Caki2 (cell line): Measurements from ENCODE around the gene HSPBAP1. TPM values are rescaled to one million over a fixed set of nuclear protein-coding genes. Genes with fewer than 3 reads are reported as not detected.

Experiments used
- DNase-seq: peaks from one replicate; pipeline ENCODE4 v3.0.0-alpha.2; 2015; ENCODE audit warnings: low read depth
- in situ Hi-C: cut with HindIII; loops from 2 replicates; pipeline ENCODE4 v1.10.0; 2016; ENCODE audit warnings: low sequenced_read_pairs, low pct_unique_long_range_greater_than_20kb, mixed read lengths
- total RNA-seq: library from RNA; depleted of rRNA; stranded (reverse); fragments of >200 nt; shearing (Covaris generic); gene quantifications from 2 replicates; pipeline ENCODE4 v1.2.3, GENCODE V29; 2014; ENCODE audit warnings: low replicate concordance; rRNA removed

HSPBAP1 gene
- total RNA-seq, 1 experiment from 2014 or later = 4.8 TPM

DNA sequence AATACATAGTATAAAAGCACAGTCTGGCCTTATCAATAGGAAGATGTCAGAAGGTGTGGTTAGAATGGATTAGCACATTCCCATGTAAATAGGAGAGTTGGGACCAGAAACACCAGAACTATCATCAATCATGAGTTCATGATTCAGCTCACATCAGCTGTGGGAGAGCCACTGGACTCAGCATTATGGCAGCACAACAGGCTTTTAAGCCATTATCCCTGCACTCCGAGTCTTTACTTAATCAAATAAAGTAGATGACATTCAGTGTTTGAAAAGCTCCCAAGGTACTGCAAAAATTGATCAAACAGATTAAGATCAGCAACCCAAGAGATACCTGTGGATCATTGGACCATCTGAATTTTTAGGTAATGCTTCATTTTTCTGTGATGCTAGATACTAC lies 88.3 kb downstream of the HSPBAP1 start:
- no peak for DNase-seq
- in situ Hi-C loops = no loop called here

DNA sequence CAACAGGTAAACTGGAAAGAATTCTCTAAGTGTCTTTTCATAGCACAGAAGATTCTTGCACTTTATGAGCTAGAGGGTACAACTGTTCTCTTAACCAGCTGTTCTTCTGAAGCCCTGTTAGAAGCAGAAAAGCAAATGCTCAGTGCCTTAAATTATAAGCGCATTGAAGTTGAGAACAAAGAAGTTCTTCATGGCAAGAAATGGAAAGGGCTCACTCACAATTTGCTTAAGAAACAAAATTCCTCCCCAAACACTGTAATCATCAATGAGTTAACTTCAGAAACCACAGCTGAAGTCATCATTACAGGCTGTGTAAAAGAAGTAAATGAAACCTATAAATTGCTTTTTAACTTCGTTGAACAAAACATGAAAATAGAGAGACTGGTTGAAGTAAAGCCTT lies 93.4 kb downstream of the HSPBAP1 start:
- DNase-seq = no peak
- in situ Hi-C loops = no loop called here

DNA sequence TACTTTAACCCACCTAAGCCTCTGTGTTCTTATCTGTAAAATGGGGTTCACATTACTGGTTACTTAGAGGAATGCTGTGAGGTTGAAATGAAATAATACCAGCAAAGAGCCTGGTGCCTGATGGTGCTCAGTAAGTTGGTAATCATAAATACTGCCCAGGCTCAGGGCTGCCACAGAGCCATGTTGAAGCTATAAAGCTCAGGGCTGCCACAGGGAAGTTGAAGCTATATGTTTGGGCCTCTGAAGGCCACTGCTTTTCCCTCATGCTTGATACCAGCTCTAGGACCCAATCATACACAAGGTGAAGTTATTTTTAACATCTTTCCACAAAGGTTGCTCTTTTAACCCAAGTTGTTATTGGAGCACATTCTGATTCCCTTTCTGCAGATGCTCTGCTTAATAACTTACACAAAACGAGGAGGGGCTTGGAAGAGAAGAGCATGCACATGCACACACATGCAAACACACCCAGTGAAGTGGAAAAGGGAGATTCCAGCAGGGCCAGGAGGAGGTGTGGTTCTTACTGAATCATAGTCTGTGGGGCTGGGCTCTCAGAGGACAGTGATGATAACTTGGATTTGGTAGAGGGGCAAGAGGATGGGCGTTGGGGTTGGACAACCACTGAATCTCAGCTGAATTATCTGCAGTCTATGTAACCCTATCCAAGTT lies 95.5 kb downstream of the HSPBAP1 start:
- in situ Hi-C loops = no loop called here

DNA sequence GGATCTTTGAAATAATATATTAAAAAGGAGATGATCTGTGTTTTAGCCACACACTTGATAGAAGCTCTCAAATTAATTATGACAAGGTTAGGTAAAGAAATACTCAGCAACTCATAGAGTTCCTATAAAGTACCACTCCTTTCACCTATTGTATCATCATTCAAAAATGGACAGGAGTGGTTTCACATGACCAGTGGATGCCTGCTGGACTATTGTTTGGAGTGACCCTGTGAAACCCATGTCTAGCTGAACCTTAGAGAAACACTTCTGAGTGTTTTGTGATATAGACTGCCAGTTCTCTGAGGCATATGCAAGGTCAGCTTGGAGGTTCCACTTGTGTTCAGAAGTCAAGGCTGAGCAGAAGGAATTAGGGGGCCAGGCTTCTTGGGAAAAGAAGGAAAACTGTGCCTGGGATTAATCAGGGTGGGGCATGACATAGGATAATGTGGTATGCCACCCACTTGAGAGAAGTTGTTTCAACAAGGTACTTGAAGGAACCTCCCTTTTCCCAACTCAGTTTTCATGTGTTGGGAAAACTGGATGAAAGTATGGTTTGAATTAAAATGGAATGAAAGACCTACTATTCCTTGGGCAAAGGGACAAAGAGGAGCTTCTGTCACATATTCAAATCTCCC lies 97.6 kb downstream of the HSPBAP1 start:
- in situ Hi-C loops = no loop called here
- DNase-seq = no peak

More for the DNA sequence above, 95.5 kb downstream of the HSPBAP1 start:
- peak; percentile 78 for DNase-seq

DNA sequence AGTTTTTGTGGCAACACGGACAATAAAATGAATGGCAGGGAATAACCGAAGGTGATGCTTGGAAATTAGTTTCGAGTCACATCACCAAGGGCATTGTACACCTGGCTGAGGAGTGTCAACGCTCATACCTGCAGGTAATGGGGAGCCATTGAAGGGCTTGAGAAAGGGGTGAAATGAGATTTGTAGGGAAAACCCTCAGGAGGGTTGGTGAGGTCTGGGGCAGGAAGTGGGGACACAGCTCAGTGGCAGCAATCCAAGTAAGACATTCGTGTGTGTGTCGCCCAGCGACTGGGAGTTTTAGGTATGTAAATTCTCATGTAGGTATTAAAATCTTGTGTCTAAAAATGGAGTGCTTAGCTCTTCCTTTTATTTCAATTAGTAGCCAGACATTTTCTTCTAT lies 98.7 kb downstream of the HSPBAP1 start:
- no peak for DNase-seq
- in situ Hi-C loops = no loop called here

DNA sequence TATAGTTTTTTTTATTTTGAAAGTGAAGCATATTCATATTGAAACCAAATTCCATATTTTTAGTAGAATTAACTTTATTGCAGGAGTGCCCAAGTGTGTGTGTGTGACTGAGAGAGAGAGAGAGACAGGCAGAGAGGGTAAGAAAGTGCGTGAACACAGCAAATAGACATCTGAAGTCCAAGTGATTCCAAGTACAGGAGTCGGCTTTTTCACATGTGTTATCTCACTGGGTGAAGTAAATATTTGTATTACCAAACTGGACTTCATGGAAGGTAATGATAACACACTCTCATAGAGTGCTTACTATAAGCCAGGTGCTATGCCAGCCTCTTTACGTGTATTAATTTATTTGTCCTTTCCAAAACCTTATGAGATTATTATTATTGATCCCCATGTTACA lies 101.0 kb downstream of the HSPBAP1 start:
- in situ Hi-C loops = no loop called here
- no peak for DNase-seq

DNA sequence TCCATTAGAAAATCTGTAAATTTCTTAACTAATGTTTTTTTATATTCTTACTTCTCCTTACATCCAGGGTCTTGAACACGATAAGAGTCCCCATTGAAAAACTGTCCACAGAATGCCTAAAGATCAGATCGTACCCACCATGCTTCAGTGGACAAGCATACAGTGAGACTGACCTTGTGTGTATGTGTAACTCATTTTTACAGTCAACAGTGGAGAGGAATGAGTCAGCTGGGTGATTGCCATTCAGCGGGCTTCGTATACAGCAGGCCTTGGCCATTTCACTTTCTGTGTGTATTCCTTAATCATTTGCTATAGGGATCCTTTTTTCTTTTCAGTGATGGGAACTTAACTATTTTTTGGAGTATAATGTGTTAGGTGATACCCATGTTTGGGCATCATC lies 102.4 kb downstream of the HSPBAP1 start:
- peak; percentile 69 for DNase-seq
- in situ Hi-C loops = no loop called here

DNA sequence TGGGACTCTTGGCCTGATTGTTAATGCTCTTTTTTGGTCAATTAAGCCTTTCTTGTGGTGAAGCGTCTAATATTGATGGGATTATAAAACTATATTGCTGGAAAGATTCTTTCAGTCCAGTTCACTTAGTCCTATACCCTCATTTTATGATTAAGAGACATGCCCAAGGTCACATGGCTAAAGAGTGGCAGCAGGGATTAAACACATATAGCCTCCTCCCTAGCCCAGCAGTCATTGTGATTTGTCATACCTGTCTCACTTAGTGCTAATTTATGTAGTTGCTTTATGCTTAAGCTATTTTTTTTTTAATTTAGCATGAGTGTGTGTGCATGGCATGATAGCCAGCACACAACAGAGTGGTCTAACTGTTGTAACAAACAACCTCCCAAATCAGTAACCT lies 103.5 kb downstream of the HSPBAP1 start:
- in situ Hi-C loops = no loop called here
- peak; percentile 12 for DNase-seq

Other genes starting within 250 kb of the HSPBAP1 start
- 7.0 and 8.7 TPM in 2 replicates for gene PARP9, start 229.5 kb downstream of the HSPBAP1 start, total RNA-seq
- gene DTX3L, start 229.5 kb downstream of the HSPBAP1 start, total RNA-seq = 15.0 and 17.2 TPM in 2 replicates
- not detected in 2 replicates for gene PARP15, start 216.2 kb downstream of the HSPBAP1 start, total RNA-seq
- gene PARP14, start 113.0 kb downstream of the HSPBAP1 start, total RNA-seq = 20.2 and 20.3 TPM in 2 replicates
- gene SLC49A4, start 1.2 kb upstream of the HSPBAP1 start, total RNA-seq = 1.9 and 2.7 TPM in 2 replicates
- gene SEMA5B, start 233.9 kb upstream of the HSPBAP1 start, total RNA-seq = 0.07 and 0.67 TPM in 2 replicates